ENCODE measurements around the gene ANO2. TPM values are rescaled to one million over a fixed set of nuclear protein-coding genes. Genes with fewer than 3 reads are reported as not detected.

Gene ANO2
- polyA plus RNA-seq, 1 donor from 2014 or later: 1.8 TPM

DNA sequence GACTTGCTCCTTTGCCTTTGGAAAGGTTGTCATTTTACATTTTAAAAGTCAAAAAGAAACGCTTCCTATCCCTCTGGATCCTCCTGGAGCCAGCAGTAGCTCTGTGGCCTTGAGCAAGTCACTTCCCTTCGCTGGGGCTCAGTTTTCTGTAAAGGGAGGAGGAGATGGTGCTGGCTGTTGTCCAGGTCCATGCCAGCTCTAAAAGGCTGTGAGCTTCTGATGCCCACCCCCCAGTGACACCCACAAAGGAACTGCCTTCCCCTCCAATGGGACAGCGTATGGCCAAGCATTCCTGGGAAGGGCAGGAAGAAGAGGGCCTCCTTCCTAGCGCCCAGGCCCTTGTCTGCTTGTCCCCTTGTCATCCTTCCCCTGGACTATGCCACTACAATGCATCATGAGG is 431.7 kb downstream of the ANO2 start:
- Histone ChIP-seq H3K9ac (ENCODE audit: low read length) (no peak overlapping the region), H3K27me3 (ENCODE audit: insufficient read depth, low read depth, low read length) (no peaks in the 10 kb centered on the region), H3F3A (ENCODE audit: insufficient read depth, low read length, poor library complexity, severe bottlenecking) (no peaks in the 10 kb centered on the region), H3K36me3 (ENCODE audit: insufficient read depth, low read length) (no peaks in the 10 kb centered on the region), H3K27ac (ENCODE audit: low read length) (no peak overlapping the region), H3K9me3 (ENCODE audit: low read length) (no peaks in the 10 kb centered on the region), H4K20me1 (ENCODE audit: insufficient read depth) (no peaks in the 10 kb centered on the region), H3K79me2 (replicated peaks; ENCODE audit: insufficient read depth, low read length) (no peaks in the 10 kb centered on the region), H3K4me2 (ENCODE audit: low read length) (no peak overlapping the region), H3K9me2 (ENCODE audit: insufficient read depth, low read length) (no peaks in the 10 kb centered on the region), H3K4me3 (ENCODE audit: low read length) (no peak overlapping the region), H2AFZ (ENCODE audit: low read depth, low read length) (no peak overlapping the region)
- TF ChIP-seq, protein P1, sequence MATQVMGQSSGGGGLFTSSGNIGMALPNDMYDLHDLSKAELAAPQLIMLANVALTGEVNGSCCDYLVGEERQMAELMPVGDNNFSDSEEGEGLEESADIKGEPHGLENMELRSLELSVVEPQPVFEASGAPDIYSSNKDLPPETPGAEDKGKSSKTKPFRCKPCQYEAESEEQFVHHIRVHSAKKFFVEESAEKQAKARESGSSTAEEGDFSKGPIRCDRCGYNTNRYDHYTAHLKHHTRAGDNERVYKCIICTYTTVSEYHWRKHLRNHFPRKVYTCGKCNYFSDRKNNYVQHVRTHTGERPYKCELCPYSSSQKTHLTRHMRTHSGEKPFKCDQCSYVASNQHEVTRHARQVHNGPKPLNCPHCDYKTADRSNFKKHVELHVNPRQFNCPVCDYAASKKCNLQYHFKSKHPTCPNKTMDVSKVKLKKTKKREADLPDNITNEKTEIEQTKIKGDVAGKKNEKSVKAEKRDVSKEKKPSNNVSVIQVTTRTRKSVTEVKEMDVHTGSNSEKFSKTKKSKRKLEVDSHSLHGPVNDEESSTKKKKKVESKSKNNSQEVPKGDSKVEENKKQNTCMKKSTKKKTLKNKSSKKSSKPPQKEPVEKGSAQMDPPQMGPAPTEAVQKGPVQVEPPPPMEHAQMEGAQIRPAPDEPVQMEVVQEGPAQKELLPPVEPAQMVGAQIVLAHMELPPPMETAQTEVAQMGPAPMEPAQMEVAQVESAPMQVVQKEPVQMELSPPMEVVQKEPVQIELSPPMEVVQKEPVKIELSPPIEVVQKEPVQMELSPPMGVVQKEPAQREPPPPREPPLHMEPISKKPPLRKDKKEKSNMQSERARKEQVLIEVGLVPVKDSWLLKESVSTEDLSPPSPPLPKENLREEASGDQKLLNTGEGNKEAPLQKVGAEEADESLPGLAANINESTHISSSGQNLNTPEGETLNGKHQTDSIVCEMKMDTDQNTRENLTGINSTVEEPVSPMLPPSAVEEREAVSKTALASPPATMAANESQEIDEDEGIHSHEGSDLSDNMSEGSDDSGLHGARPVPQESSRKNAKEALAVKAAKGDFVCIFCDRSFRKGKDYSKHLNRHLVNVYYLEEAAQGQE (IDR thresholded peaks at IDR 0.05; ENCODE audit: borderline replicate concordance): no peak
- TF ChIP-seq EP300 (conservative IDR thresholded peaks at IDR 0.05; ENCODE audit: poor library complexity, severe bottlenecking) (no peak), TAF1 (IDR thresholded peaks at IDR 0.05; ENCODE audit: low read depth) (no peak), POLR2AphosphoS5 (IDR thresholded peaks at IDR 0.05) (no peak), SMC3 (conservative IDR thresholded peaks at IDR 0.05; ENCODE audit: poor library complexity) (no peak)
- TF ChIP-seq, protein P2, sequence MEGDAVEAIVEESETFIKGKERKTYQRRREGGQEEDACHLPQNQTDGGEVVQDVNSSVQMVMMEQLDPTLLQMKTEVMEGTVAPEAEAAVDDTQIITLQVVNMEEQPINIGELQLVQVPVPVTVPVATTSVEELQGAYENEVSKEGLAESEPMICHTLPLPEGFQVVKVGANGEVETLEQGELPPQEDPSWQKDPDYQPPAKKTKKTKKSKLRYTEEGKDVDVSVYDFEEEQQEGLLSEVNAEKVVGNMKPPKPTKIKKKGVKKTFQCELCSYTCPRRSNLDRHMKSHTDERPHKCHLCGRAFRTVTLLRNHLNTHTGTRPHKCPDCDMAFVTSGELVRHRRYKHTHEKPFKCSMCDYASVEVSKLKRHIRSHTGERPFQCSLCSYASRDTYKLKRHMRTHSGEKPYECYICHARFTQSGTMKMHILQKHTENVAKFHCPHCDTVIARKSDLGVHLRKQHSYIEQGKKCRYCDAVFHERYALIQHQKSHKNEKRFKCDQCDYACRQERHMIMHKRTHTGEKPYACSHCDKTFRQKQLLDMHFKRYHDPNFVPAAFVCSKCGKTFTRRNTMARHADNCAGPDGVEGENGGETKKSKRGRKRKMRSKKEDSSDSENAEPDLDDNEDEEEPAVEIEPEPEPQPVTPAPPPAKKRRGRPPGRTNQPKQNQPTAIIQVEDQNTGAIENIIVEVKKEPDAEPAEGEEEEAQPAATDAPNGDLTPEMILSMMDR (IDR thresholded peaks at IDR 0.05; ENCODE audit: poor library complexity, severe bottlenecking): no peak

Small RNA genes within 50 kb of the gene (small RNA-seq; reads per million reads assigned to genes)
- 0 reads per million in 3 experiments for gene AC137627.1

Other genes with a start within 250 kb of the ANO2 start
- not detected in 2 replicates for gene VWF, start 179.4 kb upstream of the ANO2 start, polyA plus RNA-seq

Data from neural cell (in vitro differentiated cells).